Thymus (tissue), 11 donors: Measurements from ENCODE around the gene SNX33. TPM values are rescaled to one million over a fixed set of nuclear protein-coding genes. Genes with fewer than 3 reads are reported as not detected.

ENCODE experiments used
- DNase-seq, 9 donors: peaks; one replicate each; pipeline ENCODE4 v3.0.0-alpha.2; 2013; ENCODE audit warnings: low spot score in 9 of 9, low read depth in 6 of 9, missing footprints in 1 of 9
- H3K27ac ChIP-seq, 2 donors: one replicate each; pipeline ENCODE4 v1.5.1; 2013; ENCODE audit warnings: control low read depth in 1 of 2, low read depth in 1 of 2, low read length in 1 of 2, mild to moderate bottlenecking in 1 of 2, moderate library complexity in 1 of 2
- H3K27me3 ChIP-seq, 2 donors: one replicate each; pipeline ENCODE4 v1.5.1; 2013; ENCODE audit warnings: low read length in 1 of 2; ENCODE audit not compliant: control insufficient read depth in 2 of 2, insufficient read depth in 1 of 2
- H3K36me3 ChIP-seq, 2 donors: one replicate each; pipeline ENCODE4 v1.5.1; 2013; ENCODE audit warnings: low read length in 1 of 2, mild to moderate bottlenecking in 1 of 2, moderate library complexity in 1 of 2; ENCODE audit not compliant: control insufficient read depth in 2 of 2, insufficient read depth in 2 of 2
- H3K4me1 ChIP-seq, 2 donors: one replicate each; pipeline ENCODE4 v1.5.1; 2013; ENCODE audit warnings: low read length in 2 of 2; ENCODE audit not compliant: control insufficient read depth in 2 of 2, insufficient read depth in 2 of 2
- H3K4me3 ChIP-seq, 2 donors: one replicate each; pipeline ENCODE4 v1.5.1; 2013; ENCODE audit warnings: low read length in 2 of 2, control low read depth in 1 of 2, mild to moderate bottlenecking in 1 of 2
- H3K9me3 ChIP-seq, 2 donors: one replicate each; pipeline ENCODE4 v1.5.1; 2013; ENCODE audit warnings: low read length in 1 of 2, mild to moderate bottlenecking in 1 of 2; ENCODE audit not compliant: control insufficient read depth in 2 of 2, insufficient read depth in 1 of 2
- WGBS: extraction: QIAGEN DNeasy Blood & Tissue Kit; methylation state at CpG from one replicate; pipeline ENCODE4 v1.1.7; 2013; 5-methylcytosine and 5-hydroxymethylcytosine counted together
- polyA plus RNA-seq: library from polyadenylated mRNA; stranded (reverse); fragments of 200-250 nt; gene quantifications from one replicate; pipeline ENCODE4 v1.2.3, GENCODE V29; 2013
- total RNA-seq: library from RNA; stranded (reverse); fragments of 120-200 nt; gene quantifications from one replicate; pipeline ENCODE4 v1.2.4, GENCODE V29; 2013
- donor health status: healthy.

SNX33 gene
- total and polyA plus RNA-seq, 2 donors: 4.3 to 11.3 TPM

DNA sequence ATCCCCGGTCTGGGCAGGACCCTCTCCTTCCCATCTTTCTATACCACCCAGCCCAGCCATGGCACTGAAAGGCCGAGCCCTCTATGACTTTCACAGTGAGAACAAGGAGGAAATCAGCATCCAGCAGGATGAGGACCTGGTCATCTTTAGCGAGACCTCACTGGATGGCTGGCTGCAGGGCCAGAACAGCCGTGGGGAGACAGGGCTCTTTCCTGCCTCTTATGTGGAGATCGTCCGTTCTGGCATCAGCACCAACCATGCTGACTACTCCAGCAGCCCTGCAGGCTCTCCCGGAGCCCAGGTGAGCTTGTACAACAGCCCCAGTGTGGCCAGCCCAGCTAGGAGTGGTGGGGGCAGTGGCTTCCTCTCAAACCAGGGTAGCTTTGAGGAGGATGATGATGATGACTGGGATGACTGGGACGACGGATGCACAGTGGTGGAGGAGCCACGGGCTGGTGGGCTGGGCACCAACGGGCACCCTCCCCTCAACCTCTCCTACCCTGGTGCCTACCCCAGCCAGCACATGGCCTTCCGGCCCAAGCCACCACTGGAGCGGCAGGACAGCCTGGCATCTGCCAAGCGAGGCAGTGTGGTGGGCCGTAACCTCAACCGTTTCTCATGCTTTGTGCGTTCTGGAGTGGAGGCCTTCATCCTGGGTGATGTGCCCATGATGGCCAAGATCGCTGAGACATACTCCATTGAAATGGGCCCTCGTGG, 1.5 kb downstream of the SNX33 start:
- H3K4me1 ChIP-seq: peaks cover 0 to 25% of the 10 kb centered on the region in 2 donors
- no peak overlapping the region for H3K4me3 ChIP-seq
- 97% methylated on average over 19 of the region's 19 CpGs for WGBS
- H3K9me3 ChIP-seq: peaks cover 0 to 7% of the 10 kb centered on the region in 2 donors
- DNase-seq: no peak
- peak overlapping the region in 1 of 2 donors; percentile 25 for H3K27ac ChIP-seq
- H3K27me3 ChIP-seq: peaks cover 20 to 49% of the 10 kb centered on the region in 2 donors
- no peaks in the 10 kb centered on the region for H3K36me3 ChIP-seq

DNA sequence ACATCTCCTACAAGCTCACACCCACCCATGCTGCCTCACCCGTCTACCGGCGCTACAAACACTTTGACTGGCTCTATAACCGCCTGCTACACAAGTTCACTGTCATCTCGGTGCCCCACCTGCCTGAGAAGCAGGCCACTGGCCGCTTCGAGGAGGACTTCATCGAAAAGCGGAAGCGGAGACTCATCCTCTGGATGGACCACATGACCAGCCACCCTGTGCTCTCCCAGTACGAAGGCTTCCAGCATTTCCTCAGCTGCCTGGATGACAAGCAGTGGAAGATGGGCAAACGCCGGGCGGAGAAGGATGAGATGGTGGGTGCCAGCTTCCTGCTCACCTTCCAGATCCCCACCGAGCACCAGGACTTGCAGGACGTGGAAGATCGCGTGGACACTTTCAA, 2.1 kb downstream of the SNX33 start:
- peaks cover 0 to 7% of the 10 kb centered on the region in 2 donors for H3K9me3 ChIP-seq
- 97% methylated on average over 18 of the region's 18 CpGs for WGBS
- no peak for DNase-seq
- no peak overlapping the region for H3K4me3 ChIP-seq
- peaks cover 20 to 45% of the 10 kb centered on the region in 2 donors for H3K27me3 ChIP-seq
- H3K36me3 ChIP-seq: no peaks in the 10 kb centered on the region
- H3K27ac ChIP-seq: no peak overlapping the region
- H3K4me1 ChIP-seq: peaks cover 0 to 25% of the 10 kb centered on the region in 2 donors

DNA sequence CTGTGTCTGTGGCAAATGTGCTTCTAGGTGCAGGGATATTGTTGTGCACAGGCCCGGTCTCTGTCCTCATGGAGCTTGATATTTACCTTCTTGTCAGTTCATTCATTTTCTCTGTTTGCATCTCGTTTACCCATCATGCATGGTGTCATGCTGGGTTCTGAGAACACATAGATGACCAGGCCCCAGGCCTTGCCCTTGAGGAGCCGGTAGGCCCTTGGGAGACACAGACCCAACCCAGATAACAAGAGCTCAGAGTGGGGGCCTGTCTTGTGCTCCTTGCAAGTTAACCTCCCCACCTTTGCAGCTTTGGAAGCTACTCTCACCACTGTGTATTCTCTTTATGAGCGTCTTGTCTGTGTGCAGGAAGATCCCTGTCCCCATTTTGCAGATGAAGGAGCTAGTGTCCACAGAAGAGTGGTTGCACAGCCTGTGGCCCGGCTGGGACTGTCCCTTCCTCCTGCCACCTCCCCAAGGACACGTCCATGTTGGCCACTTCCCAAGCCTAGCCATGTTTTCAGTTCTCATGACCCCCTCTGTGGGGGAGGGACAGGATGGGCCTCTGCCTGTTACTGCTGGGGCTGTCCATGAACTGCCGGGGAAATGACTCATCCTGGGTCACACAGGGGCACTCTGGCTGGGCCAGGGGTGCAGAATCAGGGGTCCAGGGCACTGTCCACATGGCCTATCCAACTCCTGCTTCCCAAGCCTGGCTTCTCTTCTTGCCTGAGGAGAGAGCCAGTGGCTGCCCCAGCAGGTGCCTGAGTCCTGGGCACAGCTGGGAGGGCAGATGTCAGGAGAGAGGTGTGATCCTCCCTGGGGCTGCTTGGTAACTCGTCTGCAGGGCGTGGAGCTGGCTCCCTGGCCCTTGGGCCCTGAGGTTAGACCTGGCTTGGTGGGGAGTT, 3.4 kb downstream of the SNX33 start:
- H3K27ac ChIP-seq: no peak overlapping the region
- no peak for DNase-seq
- H3K36me3 ChIP-seq: no peaks in the 10 kb centered on the region
- WGBS: 88% methylated on average over 9 of the region's 9 CpGs
- H3K9me3 ChIP-seq: peaks cover 0 to 7% of the 10 kb centered on the region in 2 donors
- no peak overlapping the region for H3K4me3 ChIP-seq
- peaks cover 17 to 38% of the 10 kb centered on the region in 2 donors for H3K27me3 ChIP-seq
- peaks cover 0 to 25% of the 10 kb centered on the region in 2 donors for H3K4me1 ChIP-seq

DNA sequence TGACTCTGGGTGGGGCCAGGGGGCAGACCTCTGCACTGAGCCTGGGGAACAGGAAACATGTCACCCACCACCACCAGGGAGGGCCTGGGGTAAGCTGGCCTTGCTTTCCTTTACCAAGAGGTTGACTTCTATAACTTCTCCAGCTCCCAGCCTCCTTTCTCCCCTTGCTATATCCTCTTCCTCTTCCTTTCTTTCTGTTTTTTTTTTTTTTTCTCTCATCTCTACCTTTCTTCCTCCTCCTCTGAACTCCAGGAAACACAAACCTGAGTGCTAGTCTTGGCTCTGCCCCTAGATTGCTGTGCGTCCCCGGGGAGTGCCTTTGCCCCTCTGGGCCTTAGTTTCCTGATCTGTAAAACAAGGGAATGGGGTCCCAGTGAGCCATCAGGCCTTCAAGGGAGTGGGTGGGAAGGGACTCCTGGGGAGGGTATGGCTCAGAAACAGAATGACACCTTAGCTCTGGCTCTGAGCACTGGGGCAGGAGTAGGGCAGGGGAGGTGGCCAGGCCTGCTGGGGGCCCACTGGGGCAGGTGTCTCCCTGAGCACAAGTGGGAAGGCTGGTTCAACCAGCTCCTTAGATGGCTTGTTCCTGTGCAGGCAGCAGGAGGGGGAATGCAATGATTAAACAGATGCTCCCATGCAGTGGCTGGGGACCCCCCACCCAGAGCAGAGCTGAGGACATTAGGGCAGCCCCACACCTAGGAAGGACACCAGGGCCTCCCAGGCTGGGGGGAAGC, 4.3 kb downstream of the SNX33 start:
- Histone ChIP-seq H3K36me3 (no peaks in the 10 kb centered on the region), H3K27me3 (peaks cover 14 to 30% of the 10 kb centered on the region in 2 donors), H3K4me3 (no peak overlapping the region), H3K27ac (no peak overlapping the region), H3K4me1 (peaks cover 0 to 22% of the 10 kb centered on the region in 2 donors), H3K9me3 (peaks cover 0 to 7% of the 10 kb centered on the region in 2 donors)
- 74% methylated on average over 2 of the region's 2 CpGs for WGBS
- DNase-seq: no peak

DNA sequence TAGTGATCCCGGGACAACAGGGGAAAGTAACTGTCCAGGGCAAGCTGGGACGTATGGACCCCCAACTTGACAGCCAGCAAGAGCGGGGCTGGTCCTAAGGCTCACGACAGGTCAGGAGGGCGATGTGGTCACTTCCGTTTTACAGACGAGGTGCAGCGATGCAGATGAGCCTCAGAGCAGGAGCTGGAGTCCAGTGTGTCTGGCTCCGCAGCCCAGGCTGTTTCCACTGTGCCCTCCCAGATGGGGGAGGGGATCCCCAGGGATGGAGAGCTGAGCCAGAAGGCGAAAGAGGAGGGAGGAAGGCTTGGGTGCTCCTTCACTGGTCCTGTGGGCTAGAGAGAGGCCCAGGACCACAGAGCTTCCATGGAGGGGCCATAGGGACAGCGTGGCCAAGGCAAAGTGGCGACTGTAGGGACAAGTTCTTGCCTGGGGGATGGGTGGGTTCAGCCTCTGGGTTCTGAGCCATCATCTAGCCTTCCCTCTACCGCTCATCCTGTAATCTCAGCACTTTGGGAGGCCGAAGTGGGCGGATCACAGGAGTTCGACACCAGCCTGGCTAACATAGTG, 5.7 kb downstream of the SNX33 start:
- H3K4me3 ChIP-seq: no peak overlapping the region
- H3K9me3 ChIP-seq: peaks cover 0 to 7% of the 10 kb centered on the region in 2 donors
- WGBS: 96% methylated on average over 16 of the region's 16 CpGs
- peaks cover 4 to 16% of the 10 kb centered on the region in 2 donors for H3K27me3 ChIP-seq
- no peaks in the 10 kb centered on the region for H3K36me3 ChIP-seq
- no peak overlapping the region for H3K27ac ChIP-seq
- peaks cover 0 to 18% of the 10 kb centered on the region in 2 donors for H3K4me1 ChIP-seq
- DNase-seq: no peak

DNA sequence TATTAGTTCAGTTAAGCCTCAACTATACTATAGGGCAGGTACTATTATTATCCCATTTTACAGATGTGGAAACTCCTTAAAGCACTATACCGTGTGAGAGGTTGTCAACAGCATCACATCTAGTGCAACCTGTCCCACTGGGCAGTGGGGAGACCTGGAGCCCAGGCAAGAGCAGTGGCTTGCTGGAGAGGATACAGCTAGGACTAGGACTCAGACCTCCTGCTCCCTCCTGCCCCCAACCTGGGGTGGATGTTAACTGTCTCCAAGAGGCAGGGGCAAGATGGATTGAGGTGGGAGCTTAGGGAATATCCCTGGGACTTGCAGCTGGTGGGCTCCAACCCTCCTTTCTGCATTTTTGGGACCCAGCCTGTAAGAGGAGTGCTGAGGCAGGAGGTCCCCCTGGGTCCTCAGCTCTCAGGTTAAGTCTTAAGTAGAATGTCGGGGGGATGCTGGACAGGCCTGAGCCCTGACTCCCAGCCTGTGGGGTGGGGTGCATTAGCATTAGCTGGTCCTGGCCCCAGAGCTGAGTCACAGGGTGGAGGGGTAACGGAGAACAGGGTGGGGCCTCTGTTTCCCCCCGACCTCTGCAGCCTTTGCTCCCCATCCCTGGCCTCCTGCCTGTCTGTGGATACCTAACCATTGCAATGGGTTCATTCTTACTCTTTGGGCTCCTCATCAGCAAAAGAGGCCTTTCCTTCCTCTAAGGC, 6.6 kb downstream of the SNX33 start:
- peaks cover 0 to 2% of the 10 kb centered on the region in 2 donors for H3K9me3 ChIP-seq
- H3K27ac ChIP-seq: no peak overlapping the region
- H3K27me3 ChIP-seq: peaks cover 0 to 6% of the 10 kb centered on the region in 2 donors
- peaks cover 0 to 18% of the 10 kb centered on the region in 2 donors for H3K4me1 ChIP-seq
- DNase-seq: no peak
- H3K4me3 ChIP-seq: no peak overlapping the region
- no peaks in the 10 kb centered on the region for H3K36me3 ChIP-seq
- 88% methylated on average over 4 of the region's 4 CpGs for WGBS

DNA sequence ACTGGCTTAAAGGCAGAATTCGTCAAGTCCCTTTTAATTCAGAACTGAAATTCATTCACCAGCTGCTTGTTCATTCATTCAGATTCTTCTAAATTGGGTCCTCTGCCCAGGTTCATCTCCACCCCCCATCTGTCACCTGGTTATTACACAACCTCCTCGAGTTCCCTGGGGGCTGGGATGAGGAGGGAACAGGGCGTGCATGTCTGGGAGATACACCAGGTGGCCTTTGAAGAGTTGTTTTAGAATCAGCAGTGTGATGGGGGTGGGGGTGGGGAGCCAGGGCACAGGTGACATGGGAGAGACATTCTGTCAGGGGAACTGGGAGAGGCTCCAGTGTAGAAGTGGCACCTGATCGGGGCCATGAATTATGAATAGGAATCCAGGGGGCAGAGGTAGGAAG, 8.2 kb downstream of the SNX33 start:
- WGBS: 77% methylated on average over 4 of the region's 4 CpGs
- H3K27me3 ChIP-seq: no peaks in the 10 kb centered on the region
- no peaks in the 10 kb centered on the region for H3K9me3 ChIP-seq
- DNase-seq: no peak
- H3K4me3 ChIP-seq: no peak overlapping the region
- no peaks in the 10 kb centered on the region for H3K36me3 ChIP-seq
- H3K4me1 ChIP-seq: peaks cover 0 to 21% of the 10 kb centered on the region in 2 donors
- H3K27ac ChIP-seq: no peak overlapping the region

DNA sequence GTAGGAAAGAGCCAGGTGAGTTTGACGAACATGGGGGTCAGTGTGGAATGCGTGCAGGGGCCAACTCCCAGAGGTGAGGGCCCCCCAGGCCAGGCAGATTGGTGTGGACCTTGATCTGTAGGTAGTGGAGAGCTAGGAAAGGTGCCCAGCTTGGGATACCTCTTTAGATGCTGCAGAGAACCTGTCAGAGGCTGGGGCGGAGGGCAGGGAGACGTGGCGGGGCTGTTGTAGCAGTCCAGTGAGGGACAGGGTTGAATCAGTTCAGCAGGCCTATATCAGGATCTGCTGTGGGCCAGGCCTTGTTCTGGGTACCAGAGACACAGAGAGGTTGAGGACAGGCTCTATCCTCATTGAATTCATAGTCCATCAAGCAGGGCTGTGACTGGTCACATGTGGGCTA, 8.6 kb downstream of the SNX33 start:
- Histone ChIP-seq H3K4me1 (peaks cover 0 to 19% of the 10 kb centered on the region in 2 donors), H3K27ac (no peak overlapping the region), H3K27me3 (no peaks in the 10 kb centered on the region), H3K9me3 (no peaks in the 10 kb centered on the region), H3K36me3 (no peaks in the 10 kb centered on the region), H3K4me3 (no peak overlapping the region)
- over 99% methylated on average over 5 of the region's 5 CpGs for WGBS
- no peak for DNase-seq
